Measurements from ENCODE around the gene CADPS.

The CADPS gene

DNA sequence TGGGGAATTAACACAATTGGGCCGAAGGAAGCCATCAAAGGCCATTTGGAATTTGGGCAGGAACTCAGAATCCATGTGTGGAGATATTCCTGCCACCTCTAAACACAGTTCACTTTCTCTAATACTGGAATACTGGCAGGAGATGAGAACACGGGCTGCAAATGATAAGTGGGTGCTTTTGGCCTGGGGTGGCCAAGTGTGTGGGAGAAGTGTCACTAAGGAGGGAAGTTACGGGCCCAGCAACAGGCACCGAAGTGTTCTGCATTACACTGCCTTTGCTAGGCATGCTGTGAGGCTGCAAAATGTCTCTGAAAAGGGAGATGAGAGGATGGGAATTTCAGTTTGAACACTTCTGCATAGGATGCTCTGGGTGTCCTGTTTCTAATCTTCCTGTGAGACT, 412.4 kb downstream of the CADPS start:
- Histone ChIP-seq H3K4me3 (replicated peaks; ENCODE audit: insufficient read depth, low read length) (no peak overlapping the region), H3K27ac (replicated peaks) (no peak overlapping the region), H3K27me3 (ENCODE audit: insufficient read depth, poor library complexity, severe bottlenecking) (no peaks in the 10 kb centered on the region)
- DNase-seq (ENCODE audit: low read depth in 1 of 2, low spot score in 1 of 2): no peak
- TF ChIP-seq, protein P1, sequence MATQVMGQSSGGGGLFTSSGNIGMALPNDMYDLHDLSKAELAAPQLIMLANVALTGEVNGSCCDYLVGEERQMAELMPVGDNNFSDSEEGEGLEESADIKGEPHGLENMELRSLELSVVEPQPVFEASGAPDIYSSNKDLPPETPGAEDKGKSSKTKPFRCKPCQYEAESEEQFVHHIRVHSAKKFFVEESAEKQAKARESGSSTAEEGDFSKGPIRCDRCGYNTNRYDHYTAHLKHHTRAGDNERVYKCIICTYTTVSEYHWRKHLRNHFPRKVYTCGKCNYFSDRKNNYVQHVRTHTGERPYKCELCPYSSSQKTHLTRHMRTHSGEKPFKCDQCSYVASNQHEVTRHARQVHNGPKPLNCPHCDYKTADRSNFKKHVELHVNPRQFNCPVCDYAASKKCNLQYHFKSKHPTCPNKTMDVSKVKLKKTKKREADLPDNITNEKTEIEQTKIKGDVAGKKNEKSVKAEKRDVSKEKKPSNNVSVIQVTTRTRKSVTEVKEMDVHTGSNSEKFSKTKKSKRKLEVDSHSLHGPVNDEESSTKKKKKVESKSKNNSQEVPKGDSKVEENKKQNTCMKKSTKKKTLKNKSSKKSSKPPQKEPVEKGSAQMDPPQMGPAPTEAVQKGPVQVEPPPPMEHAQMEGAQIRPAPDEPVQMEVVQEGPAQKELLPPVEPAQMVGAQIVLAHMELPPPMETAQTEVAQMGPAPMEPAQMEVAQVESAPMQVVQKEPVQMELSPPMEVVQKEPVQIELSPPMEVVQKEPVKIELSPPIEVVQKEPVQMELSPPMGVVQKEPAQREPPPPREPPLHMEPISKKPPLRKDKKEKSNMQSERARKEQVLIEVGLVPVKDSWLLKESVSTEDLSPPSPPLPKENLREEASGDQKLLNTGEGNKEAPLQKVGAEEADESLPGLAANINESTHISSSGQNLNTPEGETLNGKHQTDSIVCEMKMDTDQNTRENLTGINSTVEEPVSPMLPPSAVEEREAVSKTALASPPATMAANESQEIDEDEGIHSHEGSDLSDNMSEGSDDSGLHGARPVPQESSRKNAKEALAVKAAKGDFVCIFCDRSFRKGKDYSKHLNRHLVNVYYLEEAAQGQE (IDR thresholded peaks at IDR 0.05; ENCODE audit: insufficient replicate concordance, low read depth): no peak
- no peak for TF ChIP-seq GABPA (IDR thresholded peaks at IDR 0.05; ENCODE audit: low read depth)
- TF ChIP-seq, protein P2, sequence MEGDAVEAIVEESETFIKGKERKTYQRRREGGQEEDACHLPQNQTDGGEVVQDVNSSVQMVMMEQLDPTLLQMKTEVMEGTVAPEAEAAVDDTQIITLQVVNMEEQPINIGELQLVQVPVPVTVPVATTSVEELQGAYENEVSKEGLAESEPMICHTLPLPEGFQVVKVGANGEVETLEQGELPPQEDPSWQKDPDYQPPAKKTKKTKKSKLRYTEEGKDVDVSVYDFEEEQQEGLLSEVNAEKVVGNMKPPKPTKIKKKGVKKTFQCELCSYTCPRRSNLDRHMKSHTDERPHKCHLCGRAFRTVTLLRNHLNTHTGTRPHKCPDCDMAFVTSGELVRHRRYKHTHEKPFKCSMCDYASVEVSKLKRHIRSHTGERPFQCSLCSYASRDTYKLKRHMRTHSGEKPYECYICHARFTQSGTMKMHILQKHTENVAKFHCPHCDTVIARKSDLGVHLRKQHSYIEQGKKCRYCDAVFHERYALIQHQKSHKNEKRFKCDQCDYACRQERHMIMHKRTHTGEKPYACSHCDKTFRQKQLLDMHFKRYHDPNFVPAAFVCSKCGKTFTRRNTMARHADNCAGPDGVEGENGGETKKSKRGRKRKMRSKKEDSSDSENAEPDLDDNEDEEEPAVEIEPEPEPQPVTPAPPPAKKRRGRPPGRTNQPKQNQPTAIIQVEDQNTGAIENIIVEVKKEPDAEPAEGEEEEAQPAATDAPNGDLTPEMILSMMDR (IDR thresholded peaks at IDR 0.05; ENCODE audit: insufficient read depth, low read length): no peak

DNA sequence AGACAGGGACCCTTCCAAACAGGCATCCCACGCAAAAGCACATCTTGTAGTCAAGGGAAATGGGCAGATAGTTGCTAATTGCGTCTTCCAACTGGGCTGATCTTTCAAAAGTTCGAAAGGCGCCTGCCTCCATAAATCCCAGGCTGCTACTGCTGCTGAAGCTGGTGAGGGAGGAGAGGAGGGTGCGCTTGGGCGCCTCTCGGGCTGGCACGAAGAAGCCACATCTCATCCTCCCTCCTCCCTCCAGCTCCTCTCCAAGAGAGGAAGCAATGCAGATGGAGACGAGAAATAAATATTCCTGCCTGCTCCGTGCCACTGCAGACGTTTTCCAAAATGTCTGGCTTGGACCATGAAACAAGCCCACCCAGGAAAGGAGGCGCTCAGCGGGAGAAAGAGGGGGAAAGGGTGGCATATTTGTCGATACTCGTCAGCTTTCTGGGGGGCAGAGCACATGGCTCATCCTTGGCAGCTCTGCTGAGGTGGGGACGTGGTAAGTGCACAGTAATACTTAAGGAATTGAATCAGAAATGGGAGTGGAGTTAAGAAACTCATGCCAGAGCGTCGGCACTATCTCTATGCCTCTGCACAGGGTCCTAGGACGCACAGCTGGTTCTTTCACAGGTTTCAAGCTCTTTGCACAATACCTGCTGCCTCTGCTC, 413.0 kb downstream of the CADPS start:
- Histone ChIP-seq H3K4me3 (replicated peaks; ENCODE audit: insufficient read depth, low read length) (no peak overlapping the region), H3K27me3 (ENCODE audit: insufficient read depth, poor library complexity, severe bottlenecking) (no peaks in the 10 kb centered on the region), H3K27ac (replicated peaks) (no peak overlapping the region)
- TF ChIP-seq, protein P2 (IDR thresholded peaks at IDR 0.05; ENCODE audit: insufficient read depth, low read length): no peak
- TF ChIP-seq SPI1 (IDR thresholded peaks at IDR 0.05; ENCODE audit: borderline replicate concordance, low read depth) (no peak), POLR2AphosphoS5 (IDR thresholded peaks at IDR 0.05; ENCODE audit: low read depth) (no peak)
- DNase-seq (ENCODE audit: low read depth in 1 of 2, low spot score in 1 of 2): no peak

DNA sequence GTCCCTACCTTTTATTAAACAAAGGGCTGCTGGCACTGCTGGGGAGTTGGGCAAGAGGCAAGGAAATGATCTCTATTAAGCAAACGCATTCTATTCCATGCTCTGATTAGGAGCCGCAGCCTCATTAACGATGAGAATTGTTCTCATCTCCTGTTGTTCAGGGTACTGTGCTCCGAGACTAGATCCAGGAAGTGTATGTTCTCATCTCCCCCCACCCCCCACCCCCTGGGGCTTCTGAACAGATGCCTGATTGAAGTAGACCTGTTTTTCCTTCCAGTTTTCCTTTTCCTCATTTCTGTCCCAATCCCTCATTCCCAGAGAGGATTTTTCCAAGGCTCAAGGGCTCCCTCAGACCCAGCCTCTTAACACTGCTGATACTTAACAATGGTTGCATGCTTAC, 420.3 kb downstream of the CADPS start:
- no peak for DNase-seq (ENCODE audit: low read depth in 1 of 2, low spot score in 1 of 2)

DNA sequence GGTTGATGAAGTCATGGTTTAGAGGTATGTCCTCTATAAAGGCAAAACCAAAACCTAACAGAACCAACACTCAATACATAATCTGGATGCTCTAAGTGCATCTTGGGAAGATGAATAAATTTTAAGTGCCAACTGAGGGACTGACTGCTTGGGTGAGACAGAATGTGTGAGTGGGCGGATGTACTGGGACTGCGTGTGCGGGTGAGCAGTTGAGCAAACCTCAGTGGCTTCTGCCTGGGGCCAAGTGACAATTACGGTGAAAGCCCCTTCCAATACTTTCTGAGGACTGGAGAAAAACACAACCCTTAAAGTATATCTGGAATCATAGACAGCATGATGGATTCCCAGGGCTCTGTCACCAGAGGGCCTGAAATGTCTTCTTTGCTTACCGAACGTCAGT, 421.8 kb downstream of the CADPS start:
- TF ChIP-seq POLR2AphosphoS5 (IDR thresholded peaks at IDR 0.05; ENCODE audit: low read depth) (no peak), SPI1 (IDR thresholded peaks at IDR 0.05; ENCODE audit: borderline replicate concordance, low read depth) (no peak), GABPA (IDR thresholded peaks at IDR 0.05; ENCODE audit: low read depth) (no peak)
- TF ChIP-seq, protein P2 (IDR thresholded peaks at IDR 0.05; ENCODE audit: insufficient read depth, low read length): no peak
- TF ChIP-seq, protein P1 (IDR thresholded peaks at IDR 0.05; ENCODE audit: insufficient replicate concordance, low read depth): no peak
- Histone ChIP-seq H3K27me3 (ENCODE audit: insufficient read depth, poor library complexity, severe bottlenecking) (no peaks in the 10 kb centered on the region), H3K27ac (replicated peaks) (no peak overlapping the region), H3K4me3 (replicated peaks; ENCODE audit: insufficient read depth, low read length) (no peak overlapping the region)
- no peak for DNase-seq (ENCODE audit: low read depth in 1 of 2, low spot score in 1 of 2)

More for the DNA sequence above, 420.3 kb downstream of the CADPS start:
- H3K27ac ChIP-seq (replicated peaks): no peak overlapping the region
- no peaks in the 10 kb centered on the region for H3K27me3 ChIP-seq (ENCODE audit: insufficient read depth, poor library complexity, severe bottlenecking)
- no peak overlapping the region for H3K4me3 ChIP-seq (replicated peaks; ENCODE audit: insufficient read depth, low read length)
- TF ChIP-seq SPI1 (IDR thresholded peaks at IDR 0.05; ENCODE audit: borderline replicate concordance, low read depth): no peak
- no peak for TF ChIP-seq GABPA (IDR thresholded peaks at IDR 0.05; ENCODE audit: low read depth)
- no peak for TF ChIP-seq POLR2AphosphoS5 (IDR thresholded peaks at IDR 0.05; ENCODE audit: low read depth)
- TF ChIP-seq, protein P2 (IDR thresholded peaks at IDR 0.05; ENCODE audit: insufficient read depth, low read length): no peak
